HEK293T (cell line): ENCODE results near the gene KBTBD13.
"Not testable (repeated sequence)": the region's sequence is repeated elsewhere in the genome, so short reads cannot be mapped to it uniquely, and the experiment has no call there.

Source experiments
- CTCF ChIA-PET: fragments of 350-600 bp; formaldehyde crosslinking; extraction: SDS; loops from one replicate; lab custom pipeline; 2021; ENCODE audit warnings: antibody characterized with exemption, inconsistent platforms; lab: Yijun Ruan, JAX
- POLR2A ChIA-PET: fragments of 350-600 bp; formaldehyde crosslinking; extraction: SDS; loops from one replicate; lab custom pipeline; 2020; ENCODE audit warnings: antibody characterized with exemption, inconsistent platforms; lab: Yijun Ruan, JAX
- DNase-seq: peaks from one replicate; pipeline ENCODE4 v3.0.0; 2012; ENCODE audit warnings: mixed read lengths; ENCODE audit errors: extremely low spot score
- ARNT ChIP-seq: fragments of 450-650 bp; IDR thresholded peaks from 2 replicates; pipeline ENCODE4 v1.6.1; 2017; ENCODE audit warnings: mild to moderate bottlenecking
- BHLHE40 ChIP-seq: fragments of 450-650 bp; IDR thresholded peaks from 2 replicates; pipeline ENCODE4 v1.6.1; 2016; ENCODE audit warnings: mild to moderate bottlenecking, moderate library complexity, borderline replicate concordance
- CTBP1 ChIP-seq: fragments of 450-650 bp; IDR thresholded peaks from 2 replicates; pipeline ENCODE4 v1.6.1; 2016; ENCODE audit warnings: borderline replicate concordance
- ELF4 ChIP-seq: fragments of 450-650 bp; IDR thresholded peaks from 2 replicates; pipeline ENCODE4 v1.6.1; 2017; ENCODE audit warnings: antibody characterized with exemption
- FOXA1 ChIP-seq: fragments of 450-650 bp; IDR thresholded peaks from 2 replicates; pipeline ENCODE4 v1.6.1; 2016; ENCODE audit warnings: mild to moderate bottlenecking
- FOXK2 ChIP-seq: fragments of 450-650 bp; IDR thresholded peaks from 2 replicates; pipeline ENCODE4 v1.6.1; 2016; ENCODE audit warnings: mild to moderate bottlenecking
- FOXM1 ChIP-seq: fragments of 450-650 bp; IDR thresholded peaks from 2 replicates; pipeline ENCODE4 v1.6.1; 2017; ENCODE audit warnings: mild to moderate bottlenecking, borderline replicate concordance
- HDGF ChIP-seq: fragments of 450-650 bp; IDR thresholded peaks from 2 replicates; pipeline ENCODE4 v1.6.1; 2017; ENCODE audit warnings: antibody characterized with exemption, borderline replicate concordance
- L3MBTL2 ChIP-seq: fragments of 450-650 bp; conservative IDR thresholded peaks from 2 replicates; pipeline ENCODE4 v1.6.1; 2016; ENCODE audit warnings: mild to moderate bottlenecking
- LEF1 ChIP-seq: fragments of 450-650 bp; IDR thresholded peaks from 2 replicates; pipeline ENCODE4 v1.6.1; 2017; ENCODE audit warnings: mild to moderate bottlenecking, borderline replicate concordance
- NFRKB ChIP-seq: fragments of 450-650 bp; IDR thresholded peaks from 2 replicates; pipeline ENCODE4 v1.6.1; 2016; ENCODE audit warnings: mild to moderate bottlenecking, moderate library complexity
- PKNOX1 ChIP-seq: fragments of 450-650 bp; IDR thresholded peaks from 2 replicates; pipeline ENCODE4 v1.6.1; 2016
- SP1 ChIP-seq: fragments of 450-650 bp; IDR thresholded peaks from 2 replicates; pipeline ENCODE4 v1.6.1; 2017
- SUZ12 ChIP-seq: fragments of 450-650 bp; IDR thresholded peaks from 2 replicates; pipeline ENCODE4 v1.6.1; 2016; ENCODE audit warnings: mild to moderate bottlenecking
- TARDBP ChIP-seq: fragments of 450-650 bp; IDR thresholded peaks from 2 replicates; pipeline ENCODE4 v1.6.1; 2016
- ZNF384 ChIP-seq: fragments of 450-650 bp; IDR thresholded peaks from 2 replicates; pipeline ENCODE4 v1.6.1; 2016

Gene KBTBD13

GRCh38 chr15:65069779-65070546 lies 6.6 kb upstream of the KBTBD13 start:
- ChIA-PET CTCF (no interaction called here), POLR2A (interaction anchor here (0.9 to 1.6 kb wide), 2 partner anchors 9 to 235 kb away, joined by 3 to 4 read pairs; partner anchors contain the start of gene RNU5B-1)
- no peak for DNase-seq
- no peak for TF ChIP-seq ARNT
- TF ChIP-seq TARDBP = no peak
- TF ChIP-seq LEF1 = no peak
- no peak for TF ChIP-seq SUZ12
- no peak for TF ChIP-seq HDGF
- TF ChIP-seq ZNF384 = no peak
- no peak for TF ChIP-seq ELF4
- TF ChIP-seq SP1 = no peak

GRCh38 chr15:65071381-65071811 lies 5.2 kb upstream of the KBTBD13 start:
- no peak for DNase-seq
- ChIA-PET POLR2A (no interaction called here), CTCF (no interaction called here)
- TF ChIP-seq FOXK2 (no peak), SP1 (no peak), FOXM1 (no peak), FOXA1 (no peak), HDGF (no peak), NFRKB (no peak), PKNOX1 (no peak), BHLHE40 (no peak), LEF1 (no peak), ARNT (no peak), ELF4 (no peak)

DNA sequence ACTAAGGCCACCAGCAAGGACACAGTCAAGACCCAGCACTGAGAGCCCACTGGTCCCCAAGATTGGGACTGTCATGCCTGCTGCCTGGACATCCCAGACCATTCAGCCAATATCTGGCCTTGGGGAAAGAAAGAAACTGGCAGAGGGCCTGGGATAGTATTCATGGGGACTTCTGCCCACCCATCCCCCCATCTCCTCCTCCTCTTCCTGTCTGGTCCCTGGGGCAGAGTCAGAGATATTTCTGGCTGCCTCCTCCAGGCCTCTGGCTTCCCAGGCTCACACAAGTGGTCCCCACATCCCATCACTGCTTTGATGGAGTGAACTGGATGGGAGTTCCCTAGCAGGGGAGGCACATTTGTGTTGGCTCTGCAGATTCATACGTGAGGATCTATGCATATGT lies 4.5 kb upstream of the KBTBD13 start:
- TF ChIP-seq ZNF384 (no peak), L3MBTL2 (no peak), ELF4 (no peak), ARNT (no peak), PKNOX1 (no peak), CTBP1 (no peak), HDGF (no peak), FOXM1 (no peak), SUZ12 (no peak), NFRKB (no peak), FOXA1 (no peak), FOXK2 (no peak), BHLHE40 (no peak), SP1 (no peak), TARDBP (no peak), LEF1 (no peak)
- ChIA-PET CTCF (no interaction called here), POLR2A (no interaction called here)
- DNase-seq = no peak

DNA sequence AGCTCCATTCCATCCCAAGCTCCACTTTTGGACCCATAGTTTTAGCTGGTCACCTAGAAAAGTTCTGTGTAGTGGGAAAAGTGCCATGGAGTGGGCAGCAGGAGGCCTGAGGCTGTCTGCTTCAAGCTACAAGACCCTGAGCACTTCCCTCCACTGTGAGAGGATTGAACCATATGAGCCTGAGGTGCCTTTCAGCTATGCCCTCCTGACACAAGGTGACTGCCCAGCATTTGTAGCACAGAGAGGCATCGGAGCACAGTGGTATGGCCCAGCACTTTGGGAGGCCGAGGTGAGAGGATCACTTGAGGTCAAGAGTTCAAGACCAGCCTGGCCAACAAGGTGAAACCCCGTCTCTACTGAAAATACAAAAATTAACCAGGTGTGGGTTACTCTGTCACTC lies 3.9 kb upstream of the KBTBD13 start:
- POLR2A ChIA-PET = no interaction called here
- TF ChIP-seq TARDBP (no peak), FOXK2 (no peak), HDGF (no peak), ELF4 (no peak), PKNOX1 (no peak), LEF1 (no peak), NFRKB (no peak), ARNT (no peak), L3MBTL2 (no peak), BHLHE40 (no peak), FOXM1 (no peak), FOXA1 (no peak), ZNF384 (no peak), SUZ12 (no peak), SP1 (no peak), CTBP1 (no peak)
- CTCF ChIA-PET = no interaction called here

DNA sequence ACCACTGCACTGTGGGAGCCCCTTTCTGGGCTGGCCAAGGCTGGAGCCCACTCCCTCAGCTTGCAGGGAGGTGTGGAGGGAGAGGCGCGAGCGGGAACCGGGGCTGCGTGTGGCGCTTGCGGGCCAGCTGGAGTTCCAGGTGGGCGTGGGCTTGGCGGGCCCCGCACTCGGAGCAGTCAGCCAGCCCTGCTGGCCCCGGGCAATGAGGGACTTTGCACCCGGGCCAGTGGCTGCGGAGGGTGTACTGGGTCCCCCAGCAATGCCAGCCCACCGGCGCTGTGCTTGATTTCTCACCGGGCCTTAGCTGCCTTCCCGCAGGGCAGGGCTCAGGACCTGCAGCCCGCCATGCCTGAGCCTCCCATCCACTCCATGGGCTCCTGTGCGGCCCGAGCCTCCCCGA lies 1.6 kb upstream of the KBTBD13 start:
- CTCF ChIA-PET = interaction anchor here (1.2 kb wide), 1 partner anchor 27 kb away, joined by 5 read pairs; no protein-coding TSS in a partner anchor
- DNase-seq, POLR2A ChIA-PET: not testable (repeated sequence)

More for the DNA sequence above, 3.9 kb upstream of the KBTBD13 start:
- no peak for DNase-seq

GRCh38 chr15:65075607-65076395 lies 745 bp upstream of the KBTBD13 start:
- DNase-seq, CTCF ChIA-PET, POLR2A ChIA-PET: not testable (repeated sequence)
